HG03469 (cell line): ENCODE data around the gene PSMB11.

ENCODE experiments used
- ATAC-seq: cut with Tn5 transposase; IDR thresholded peaks from one replicate; pipeline ENCODE4 v1.9.1; 2021; ENCODE audit warnings: mild to moderate bottlenecking, moderate library complexity, moderate number of reproducible peaks; ENCODE audit not compliant: unreplicated experiment

PSMB11 gene

DNA sequence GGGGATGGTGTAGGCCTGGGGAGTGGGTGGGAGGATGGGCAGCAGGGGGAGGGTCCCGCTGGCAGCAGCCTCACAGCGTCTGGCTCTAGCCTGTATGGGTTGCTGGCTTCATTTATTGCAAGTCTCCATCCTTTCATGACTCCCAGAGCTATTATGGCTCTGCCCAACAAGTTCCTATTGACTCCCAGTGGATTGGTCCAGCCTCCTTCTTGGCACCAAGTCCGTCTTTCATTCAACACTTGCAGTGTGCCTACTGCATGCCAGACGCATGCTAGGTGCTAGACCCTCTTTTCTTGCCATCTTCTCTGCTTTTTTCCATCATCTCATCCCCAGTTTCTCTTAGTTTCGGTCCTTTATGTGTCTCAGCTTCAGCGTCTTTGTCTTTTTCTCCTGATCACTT lies 1.1 kb downstream of the PSMB11 start:
- no peak for ATAC-seq

DNA sequence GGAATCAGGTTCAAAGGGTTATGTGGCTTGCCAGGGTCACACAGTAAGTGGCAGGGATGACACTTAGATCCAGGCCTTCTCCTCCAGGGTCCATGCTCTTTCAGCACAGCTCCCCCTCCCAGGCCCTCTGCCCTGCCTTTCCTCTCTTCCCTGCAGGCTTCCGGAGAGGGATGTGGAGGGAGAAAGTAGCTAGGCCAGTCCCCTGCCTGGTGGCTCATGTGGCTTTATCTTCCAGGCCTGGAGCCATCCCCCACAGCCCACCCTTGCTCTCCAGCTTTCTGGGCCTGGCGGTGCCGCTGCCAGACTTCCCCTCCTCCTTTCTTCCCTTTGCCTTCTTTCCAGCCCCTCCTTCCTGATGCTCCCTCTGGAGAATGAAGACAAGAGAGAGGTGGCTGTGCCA lies 1.7 kb downstream of the PSMB11 start:
- ATAC-seq, result no peak

DNA sequence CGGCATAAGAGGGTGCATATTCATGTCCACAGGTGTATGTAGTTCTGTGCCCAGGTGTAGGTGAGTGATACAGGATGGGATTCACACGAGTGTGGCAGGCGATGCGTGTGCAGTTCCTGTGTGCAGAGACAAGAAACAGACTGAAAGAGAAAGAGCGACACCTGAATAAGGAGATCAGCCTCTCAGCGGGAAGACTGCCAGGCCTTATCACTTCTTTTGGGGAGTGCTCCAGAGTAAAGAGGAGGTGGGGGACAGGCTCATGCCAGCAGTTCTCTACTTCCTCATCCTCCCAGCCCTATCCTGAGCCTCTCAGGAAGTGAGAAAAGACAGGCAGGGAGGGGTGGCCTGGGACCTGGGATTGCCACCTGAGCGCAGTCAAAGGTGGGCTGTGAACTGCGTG lies 2.8 kb downstream of the PSMB11 start:
- no peak for ATAC-seq

DNA sequence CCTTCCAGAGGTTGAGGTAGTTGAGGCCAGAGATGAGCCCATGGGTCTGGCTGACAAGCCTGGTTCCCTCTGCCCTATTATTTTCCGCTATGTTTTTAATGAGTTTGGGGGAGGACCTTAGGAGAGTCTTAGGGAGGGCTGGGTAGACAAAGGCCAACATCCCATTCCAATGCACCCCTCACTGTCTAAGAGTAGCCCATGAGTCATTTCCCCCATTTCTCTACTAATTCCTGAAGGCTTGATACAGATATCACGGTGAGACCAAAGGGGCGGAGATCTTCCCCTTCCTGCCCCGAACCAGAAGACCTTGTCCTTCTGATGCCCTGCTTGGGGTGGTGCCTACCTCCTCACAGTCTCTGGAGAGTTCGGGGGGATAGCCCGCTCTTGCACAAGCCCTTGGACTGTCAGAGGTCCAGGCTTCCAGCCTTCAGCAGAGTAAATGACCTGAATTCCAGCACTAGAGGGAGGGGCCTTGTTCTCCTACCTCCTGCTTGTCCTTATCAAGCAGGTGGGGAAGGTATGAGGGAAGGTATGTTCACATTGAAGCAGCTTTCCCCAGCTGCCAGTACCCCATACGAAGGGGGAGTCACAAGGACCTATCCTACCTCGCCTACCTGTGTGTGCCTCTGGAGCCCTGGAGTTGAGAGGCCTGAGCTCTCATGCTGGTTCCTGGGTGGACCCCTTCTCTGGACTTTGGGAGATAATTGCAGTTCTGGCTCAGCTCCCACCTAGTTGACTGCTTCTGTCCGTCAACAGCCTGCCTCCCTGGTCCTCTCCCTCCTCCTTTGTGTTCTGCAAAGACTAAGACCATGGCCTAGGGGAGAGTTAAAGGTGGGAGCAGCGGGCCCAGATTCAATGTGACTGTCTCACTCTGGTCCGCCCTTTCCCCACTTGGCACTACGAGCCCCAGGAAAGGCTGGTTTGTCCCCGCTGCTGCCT lies 3.7 kb downstream of the PSMB11 start:
- no peak for ATAC-seq

DNA sequence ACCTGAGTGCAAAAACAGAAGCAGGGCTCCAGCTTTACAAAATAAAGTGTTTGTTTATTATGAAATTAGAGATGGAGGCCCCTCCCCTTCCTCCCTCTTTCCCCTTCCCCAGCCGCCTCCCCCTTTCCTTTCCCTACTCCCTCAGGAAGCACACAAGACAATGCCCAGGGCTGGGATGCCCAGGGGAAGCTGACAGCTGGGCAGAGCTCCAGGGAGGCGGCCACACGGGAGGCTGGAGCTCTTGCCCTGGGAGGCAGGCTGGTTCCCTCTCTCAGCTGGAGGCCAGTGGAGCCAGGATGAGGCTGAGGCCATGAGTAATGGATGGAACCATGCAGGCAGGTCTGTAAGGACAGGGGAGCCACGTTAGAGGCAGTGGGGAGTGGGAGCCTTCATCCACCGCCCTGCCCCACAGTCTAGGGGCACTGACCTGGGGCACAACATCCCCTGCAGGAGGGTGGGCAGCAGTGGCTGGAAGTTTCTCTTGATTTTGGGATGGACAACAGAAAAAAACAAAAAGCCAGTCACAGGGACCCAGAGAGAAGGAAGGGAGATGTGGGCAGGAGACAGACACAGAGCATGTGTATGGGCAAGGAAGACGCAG lies 5.1 kb downstream of the PSMB11 start:
- no peak for ATAC-seq

DNA sequence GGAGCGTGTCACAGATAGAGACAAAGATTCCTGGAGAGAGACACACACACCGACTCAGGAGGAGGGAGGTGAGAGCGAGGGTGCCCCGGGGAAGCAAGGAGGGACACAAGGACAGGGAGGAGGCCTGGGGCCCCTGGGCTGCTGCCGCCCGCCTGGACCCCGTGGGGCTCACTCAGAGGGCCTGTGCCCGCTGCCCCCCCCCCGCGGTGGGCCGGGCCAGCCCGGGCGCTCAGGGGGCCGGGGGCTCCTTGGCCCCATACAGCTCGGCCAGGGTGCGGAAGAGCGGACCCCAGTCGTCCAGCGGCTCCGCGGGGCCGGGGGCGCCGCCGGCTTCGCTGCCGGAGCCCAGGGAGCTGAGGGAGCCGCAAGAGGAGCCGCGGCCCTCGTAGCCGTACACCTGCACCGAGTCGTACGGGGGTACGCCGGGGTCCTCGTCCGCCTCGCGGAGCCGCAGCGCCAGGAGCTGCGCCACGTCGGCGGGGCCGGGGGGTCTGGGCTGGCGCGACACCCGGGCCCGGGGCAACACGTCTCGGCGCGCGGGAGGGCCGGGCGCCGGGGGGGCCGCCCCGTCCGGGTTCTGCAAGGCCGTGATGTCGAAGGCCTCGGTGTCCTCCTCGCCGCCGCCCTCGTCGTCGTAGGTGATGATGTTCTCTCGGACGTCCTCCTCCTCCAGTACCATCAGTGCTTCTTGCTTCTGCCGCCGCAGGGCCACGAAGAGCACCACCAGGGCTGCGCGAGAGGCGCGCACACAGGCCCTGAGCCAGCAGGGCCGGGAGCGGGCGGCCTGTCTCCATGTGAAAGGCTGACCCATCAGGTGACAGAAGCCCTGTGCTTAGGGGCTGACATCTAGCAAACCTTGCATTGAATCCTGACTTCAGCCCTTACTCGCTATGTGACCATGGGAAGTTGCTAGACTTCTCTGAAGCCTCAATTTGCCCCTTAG lies 6.0 kb downstream of the PSMB11 start:
- no peak for ATAC-seq

DNA sequence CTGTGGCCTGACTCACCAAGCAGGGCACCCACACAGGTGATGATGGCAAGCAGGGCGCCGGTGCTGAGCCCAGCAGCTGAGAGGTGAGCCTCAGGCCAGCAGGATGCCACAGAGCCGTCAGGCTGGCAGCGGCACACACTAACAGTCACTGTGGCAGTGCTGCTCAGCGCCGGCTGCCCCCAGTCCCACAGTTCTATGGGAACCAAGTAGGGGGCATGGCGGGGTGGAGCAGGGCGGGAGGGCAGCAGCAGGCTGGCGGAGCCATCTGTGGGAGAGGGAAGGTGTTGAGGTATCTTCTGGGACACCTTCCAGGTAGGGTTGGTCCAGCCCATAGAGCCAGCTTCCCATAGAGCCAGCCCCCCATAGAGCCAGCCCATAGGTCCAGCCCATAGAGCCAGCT lies 7.0 kb downstream of the PSMB11 start:
- ATAC-seq, result no peak

DNA sequence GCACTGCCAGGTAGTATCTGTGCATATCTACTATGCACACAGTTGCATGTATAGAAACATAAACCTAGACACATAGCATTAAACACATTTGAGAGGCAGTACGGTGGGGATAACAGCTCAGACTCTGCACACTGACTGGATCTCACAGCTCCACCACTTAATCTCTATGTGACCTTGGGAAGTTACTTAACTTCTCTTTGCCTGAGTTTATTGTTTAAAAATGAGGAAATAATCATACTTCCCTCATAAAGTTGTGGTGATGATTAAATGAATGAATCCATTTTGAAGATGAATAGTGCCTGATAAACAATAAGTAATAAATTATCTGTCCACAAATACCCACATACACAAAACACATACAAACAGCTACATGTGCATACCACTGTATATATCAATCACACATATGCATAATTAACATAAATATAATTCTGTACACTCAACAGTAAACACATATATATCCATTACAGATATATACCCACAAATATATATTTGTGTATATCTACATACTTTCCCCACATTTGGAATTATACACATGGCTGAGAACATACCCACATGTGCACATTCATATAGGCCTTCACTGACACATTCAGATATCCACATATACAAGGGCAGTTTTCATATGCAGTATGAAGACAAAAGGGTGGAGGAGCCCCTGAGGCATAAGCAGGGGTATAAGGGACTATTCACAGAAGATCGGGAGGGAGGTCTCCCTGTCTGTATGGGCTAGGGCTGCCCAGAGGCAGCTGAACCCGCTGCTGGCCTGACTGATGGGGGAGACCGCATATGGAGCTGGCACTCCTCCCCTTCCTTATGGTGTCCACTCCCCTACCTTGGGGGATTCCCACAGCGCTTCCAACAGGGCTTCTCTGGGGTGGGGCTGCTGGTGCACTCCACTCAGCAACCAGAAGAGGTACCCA lies 9.4 kb downstream of the PSMB11 start:
- ATAC-seq, result no peak

DNA sequence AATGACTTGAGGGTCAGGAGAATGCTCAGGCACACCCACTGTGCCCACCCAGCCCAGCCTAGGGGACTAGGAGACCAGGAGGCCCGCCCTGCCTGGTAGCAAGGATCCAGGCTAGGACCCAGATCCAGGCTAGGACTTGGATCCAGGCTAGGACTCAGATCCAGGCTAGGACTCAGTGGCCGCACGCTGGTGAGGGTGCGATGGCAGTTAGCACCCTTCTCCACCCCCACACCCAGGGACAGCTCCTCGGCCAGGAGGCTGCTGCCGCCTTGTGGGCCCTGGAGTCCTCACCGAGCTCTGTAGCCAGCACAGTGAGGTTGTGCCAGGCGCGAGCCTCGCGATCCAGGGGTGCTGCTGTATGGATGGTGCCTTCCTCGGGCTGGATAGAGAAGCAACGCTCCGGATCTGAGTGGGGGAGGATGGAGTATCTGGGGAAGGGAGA lies 10.2 kb downstream of the PSMB11 start:
- ATAC-seq, result no peak

DNA sequence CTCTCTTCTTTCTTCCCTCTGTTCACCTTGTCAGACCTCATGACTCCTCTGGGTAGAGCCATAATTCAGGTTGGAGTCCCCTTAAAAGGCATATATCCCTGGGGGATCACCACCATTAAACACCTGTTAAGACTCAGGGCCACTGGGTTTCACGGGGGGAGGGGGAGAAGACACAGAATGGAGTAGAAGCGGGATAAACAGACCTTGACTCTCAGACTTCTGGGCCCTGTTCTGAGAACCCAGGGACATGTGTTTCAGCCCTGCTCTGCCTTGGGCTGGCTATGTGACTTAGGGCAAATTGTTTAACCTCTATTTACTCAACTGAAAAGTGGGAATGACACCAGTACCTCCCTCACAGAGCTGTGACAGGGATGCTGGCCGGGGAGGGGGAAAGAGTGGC lies 10.7 kb downstream of the PSMB11 start:
- ATAC-seq, result no peak

DNA sequence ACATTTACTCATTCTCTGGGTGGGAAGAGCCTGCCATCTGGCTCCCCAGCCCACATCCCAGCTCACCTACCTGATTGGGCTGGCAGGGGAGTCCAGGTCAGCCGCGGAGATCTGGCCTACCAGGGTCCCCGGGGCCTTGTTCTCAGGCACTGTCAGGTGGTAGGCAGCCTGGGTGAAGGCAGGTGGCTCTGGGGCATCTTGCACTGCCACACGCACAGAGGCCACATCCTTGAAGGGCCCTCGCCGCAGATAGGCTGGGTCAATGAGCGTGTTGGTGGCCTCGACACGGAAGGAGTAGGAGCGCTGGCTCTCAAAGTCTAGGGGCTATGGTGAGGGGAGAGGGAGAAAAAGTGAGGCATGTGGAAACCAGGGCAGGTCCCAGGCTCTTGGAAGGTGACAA lies 11.4 kb downstream of the PSMB11 start:
- no peak for ATAC-seq

DNA sequence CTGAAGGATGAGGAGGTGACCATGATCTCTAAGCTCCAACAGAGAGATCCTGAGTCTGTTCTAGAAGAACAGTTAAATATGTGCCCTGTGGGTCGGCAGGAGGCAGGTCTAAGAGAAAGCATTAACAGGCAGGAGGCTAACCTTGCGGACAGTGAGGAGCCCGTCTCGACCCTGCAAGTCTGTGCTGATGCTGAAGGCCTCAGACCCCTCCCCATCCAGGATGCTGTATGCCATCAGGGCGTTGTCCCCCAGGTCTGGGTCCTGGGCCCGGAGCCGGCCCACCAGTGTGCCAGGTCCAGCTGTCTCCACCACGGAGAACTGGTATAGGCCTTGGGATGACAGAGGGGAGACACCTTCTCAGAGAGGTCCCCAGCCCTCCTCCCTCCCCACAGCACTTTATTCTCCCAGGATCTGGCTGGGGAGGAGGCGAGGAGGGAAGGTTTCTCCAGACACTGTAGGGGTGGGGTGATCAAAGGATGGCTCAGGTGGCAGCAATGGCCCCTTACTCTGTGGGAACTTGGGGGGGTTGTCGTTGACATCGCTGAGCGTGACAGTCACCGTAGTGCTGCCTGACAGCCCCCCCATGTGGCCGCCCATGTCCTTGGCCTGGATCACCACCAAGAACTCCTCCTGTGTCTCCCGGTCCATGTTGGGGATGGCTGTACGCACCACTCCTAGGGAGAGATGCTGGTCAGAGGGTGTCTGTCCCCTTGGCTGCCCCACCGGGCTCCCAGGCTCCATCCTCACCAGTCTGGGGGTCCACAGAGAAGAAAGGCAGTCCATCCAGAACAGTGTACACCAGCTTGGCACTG lies 12.2 kb downstream of the PSMB11 start:
- ATAC-seq, result no peak

DNA sequence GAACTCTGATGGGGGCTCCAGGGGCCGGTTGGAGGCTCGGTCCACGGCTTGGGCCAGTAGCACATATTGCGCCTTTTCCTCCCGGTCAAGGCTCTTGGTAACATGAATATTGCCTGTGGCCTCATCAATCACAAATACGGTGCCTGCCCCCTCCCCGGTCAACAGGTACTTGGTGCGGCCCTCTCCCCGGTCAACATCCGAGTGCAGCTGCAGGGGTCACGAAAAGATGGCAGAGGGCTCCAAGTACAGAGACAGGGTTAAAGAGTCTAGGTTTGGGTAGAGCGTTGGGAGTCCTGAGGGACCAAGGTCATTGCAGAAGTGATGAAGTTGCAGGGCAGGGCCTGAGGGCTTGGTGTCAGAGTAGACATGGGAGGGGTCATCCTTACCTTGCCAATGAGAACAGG lies 13.1 kb downstream of the PSMB11 start:
- ATAC-seq, result no peak

DNA sequence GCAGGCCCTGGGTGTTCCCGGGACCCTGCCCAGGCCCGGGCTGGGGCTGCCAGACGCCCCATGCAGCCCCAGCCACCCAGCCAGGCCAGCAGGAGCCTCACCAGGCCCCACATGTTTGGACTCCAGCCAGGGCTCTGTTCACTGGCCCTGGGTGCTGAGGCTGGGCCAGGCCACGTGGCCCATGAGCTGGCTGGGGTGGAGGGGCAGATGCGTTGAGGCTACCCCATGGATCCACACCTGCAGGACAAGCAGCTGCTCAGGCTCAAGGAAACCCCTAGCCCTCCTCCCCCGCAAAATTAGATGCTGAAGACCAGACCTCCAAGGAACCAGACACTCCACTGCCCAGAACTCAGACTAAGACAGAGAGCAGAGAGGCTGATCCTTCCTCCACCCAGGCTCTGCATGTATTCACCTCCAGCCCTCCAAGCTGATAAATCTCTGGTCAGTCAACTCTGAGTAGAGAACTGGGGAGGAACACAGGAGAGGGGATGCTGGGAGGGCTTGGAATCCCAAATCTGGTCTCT lies 13.7 kb downstream of the PSMB11 start:
- no peak for ATAC-seq

DNA sequence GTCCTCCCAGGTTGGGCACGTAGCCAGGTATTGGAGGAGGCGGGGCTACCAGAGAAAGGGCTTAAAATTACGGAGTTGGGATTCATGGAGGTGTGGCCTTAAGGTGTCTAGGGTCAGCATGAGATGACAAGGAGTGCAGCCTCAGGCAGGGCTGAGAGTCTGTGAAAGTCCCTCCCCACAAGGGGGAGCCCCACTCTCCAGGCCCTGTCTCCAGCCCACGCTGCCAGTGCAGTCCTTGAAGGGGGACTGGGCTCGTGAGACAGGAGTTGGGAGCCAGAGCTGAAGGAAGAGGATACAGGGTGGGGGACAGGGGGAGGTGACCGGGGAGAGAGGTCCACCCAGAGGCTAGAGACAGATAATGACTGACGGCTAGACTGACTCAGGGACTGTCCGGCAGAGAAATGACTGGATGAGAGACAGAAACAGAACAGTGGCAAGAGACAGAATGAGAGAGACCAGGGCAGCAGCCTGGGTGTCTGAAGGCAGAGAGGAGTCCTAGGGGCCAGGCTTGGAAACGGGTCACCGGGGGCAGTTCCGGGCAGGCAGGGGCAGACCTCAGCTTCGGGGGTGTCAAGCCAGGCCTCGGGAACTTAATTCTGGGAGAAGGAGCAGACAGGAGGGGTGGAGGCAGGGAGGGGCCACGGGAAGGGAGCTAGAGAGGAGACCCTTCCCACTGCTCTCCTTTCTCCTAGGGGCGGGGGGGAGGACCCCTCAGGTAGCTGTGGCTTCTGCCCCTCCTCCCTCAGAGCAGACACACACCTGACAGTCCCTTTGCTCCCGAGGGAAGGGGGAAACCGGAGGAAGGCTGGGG lies 14.3 kb downstream of the PSMB11 start:
- peak; percentile 40 for ATAC-seq

DNA sequence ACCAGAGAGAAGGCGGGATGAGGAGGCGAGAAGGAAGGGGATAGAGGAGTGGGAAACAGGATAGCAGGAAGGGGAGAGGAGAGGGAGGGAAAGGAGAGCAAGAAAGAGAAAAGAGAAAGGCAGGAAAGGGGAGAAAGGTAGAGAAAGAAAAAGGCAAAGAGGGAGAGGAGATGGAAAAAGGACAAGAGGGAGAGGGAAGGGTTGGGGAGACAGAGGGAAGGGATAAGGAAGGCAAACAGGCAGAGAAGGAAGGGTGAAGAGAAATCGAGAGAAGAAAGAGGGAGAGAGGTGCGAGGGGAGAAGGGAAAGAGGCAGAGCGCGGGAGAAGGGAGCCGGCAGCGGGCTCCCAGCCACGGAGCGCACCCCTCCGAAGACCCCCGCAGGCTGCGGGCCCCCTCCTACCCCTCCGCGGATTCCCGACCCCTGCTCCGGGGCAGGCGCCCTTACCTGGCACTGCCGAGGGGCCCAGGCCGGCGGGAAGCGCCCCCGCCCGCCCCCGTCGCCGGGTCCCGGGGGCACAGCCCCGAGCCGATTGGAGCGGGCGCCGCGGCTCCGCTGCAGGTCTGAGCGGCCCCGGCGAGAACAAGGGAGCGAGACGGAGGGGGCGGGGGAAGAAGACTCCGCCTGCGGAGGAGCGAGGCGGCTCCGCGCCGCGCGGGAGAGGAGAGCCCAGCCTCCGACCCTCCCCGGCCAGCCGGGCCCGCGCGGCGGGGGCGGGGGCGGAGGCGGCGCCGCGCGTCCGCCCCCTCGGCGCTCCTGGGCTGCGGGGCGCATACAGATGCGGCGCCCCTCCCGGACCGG lies 15.1 kb downstream of the PSMB11 start, which contains the start of gene CDH24:
TSS of gene CDH24 (minus strand) at position 565 of the 801 bp plus-strand sequence. CDS start 1,787 bp downstream, outside the sequence.
- no peak for ATAC-seq
